Measurements from ENCODE around the gene RNF103. TPM values are rescaled to one million over a fixed set of nuclear protein-coding genes. Genes with fewer than 3 reads are reported as not detected.
A peak's percentile ranks its signal among the peaks of the same experiment; 100 is the strongest.

Gene RNF103
- total and polyA plus RNA-seq, 7 donors: 6.9 to 45.9 (median 22.5) TPM

DNA sequence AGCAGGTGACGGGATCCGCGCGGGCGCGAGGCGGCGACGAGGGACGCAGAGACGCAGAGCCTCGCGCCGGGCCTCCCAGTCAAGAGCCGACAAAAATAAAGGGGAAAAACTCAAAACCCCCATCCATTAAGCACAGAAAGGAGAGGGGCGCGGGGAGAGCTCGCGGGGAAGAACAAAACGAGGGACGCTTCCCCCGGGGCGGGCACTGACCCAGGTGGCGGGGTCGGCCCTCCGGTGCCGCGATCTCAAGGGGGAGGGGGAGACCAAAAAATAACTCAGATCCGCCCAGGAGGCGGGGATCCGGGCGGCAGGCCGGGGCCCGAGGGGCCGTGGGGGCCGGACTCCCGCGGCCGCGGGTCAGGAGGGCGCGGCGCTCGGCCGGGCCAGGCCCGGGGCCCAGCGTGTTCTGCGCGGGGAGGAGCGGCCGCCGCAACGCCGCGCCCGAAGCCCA, 597 bp downstream of the RNF103 start:
- intact Hi-C loops (cut with DNase I): loop anchor here in 1 of 2 donors (2.0 kb wide), 1 partner anchor 60 kb away; the partner anchor contains the start of gene CHMP3
- DNase-seq (peak; percentile 62 to 82), ATAC-seq (peak; percentile 50 to 63 (median 59))
- peak overlapping the region; percentile 88 for H3K4me3 ChIP-seq
- 0 to 1% (median 1%) methylated on average over 28 to 54 of the region's 56 CpGs for WGBS, 3 donors
- peak overlapping the region; percentile 99 for H3K27ac ChIP-seq
- no peaks in the 10 kb centered on the region for H3K27me3 ChIP-seq (ENCODE audit: insufficient read depth in 3 of 3, low read length in 2 of 3)
- peaks cover 0 to 22% of the 10 kb centered on the region in 2 donors for H3K36me3 ChIP-seq (ENCODE audit: insufficient read depth in 1 of 2, low read depth in 1 of 2)
- TF ChIP-seq, protein P1, sequence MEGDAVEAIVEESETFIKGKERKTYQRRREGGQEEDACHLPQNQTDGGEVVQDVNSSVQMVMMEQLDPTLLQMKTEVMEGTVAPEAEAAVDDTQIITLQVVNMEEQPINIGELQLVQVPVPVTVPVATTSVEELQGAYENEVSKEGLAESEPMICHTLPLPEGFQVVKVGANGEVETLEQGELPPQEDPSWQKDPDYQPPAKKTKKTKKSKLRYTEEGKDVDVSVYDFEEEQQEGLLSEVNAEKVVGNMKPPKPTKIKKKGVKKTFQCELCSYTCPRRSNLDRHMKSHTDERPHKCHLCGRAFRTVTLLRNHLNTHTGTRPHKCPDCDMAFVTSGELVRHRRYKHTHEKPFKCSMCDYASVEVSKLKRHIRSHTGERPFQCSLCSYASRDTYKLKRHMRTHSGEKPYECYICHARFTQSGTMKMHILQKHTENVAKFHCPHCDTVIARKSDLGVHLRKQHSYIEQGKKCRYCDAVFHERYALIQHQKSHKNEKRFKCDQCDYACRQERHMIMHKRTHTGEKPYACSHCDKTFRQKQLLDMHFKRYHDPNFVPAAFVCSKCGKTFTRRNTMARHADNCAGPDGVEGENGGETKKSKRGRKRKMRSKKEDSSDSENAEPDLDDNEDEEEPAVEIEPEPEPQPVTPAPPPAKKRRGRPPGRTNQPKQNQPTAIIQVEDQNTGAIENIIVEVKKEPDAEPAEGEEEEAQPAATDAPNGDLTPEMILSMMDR (IDR thresholded peaks at IDR 0.05): no peak
- peaks cover 25% of the 10 kb centered on the region for H3K4me1 ChIP-seq
- H3K9me3 ChIP-seq: no peaks in the 10 kb centered on the region

DNA sequence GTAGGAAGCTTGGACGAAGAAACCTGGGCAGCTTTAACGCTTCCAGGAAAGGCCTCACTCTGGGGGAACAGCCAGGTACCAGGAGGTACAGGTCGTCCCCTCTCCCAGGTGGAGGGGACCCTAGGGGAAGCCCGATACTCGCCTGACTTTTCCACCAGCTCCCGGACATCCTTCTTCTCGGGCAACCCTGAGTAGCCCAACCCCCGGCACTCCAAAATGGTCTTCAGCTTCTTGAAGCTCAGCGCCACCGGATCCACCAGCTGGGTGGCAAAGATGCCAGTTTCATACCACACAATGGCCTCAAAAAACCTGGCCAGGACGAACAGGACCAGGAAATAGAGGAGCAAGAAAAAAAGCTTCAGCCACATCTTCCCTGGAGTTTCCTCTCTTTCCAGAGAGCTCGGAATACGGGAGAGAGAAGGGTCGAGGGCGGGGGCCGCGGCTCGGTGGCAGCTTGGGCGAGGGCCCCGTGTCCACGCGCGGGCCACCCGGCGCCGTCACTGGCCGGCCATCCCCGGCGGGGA, 1.1 kb downstream of the RNF103 start:
- ATAC-seq: peak; percentile 50 to 75 (median 65)
- intact Hi-C loops (cut with DNase I): loop anchor here in 1 of 2 donors (2.0 kb wide), 1 partner anchor 60 kb away; the partner anchor contains the start of gene CHMP3
- no peaks in the 10 kb centered on the region for H3K9me3 ChIP-seq
- 0 to 1% (median 0%) methylated on average over 28 to 29 of the region's 29 CpGs for WGBS, 3 donors
- peak in 1 of 2 donors; percentile 59 for DNase-seq
- peaks cover 29% of the 10 kb centered on the region for H3K4me1 ChIP-seq
- H3K36me3 ChIP-seq (ENCODE audit: insufficient read depth in 1 of 2, low read depth in 1 of 2): peaks cover 0 to 27% of the 10 kb centered on the region in 2 donors
- TF ChIP-seq, protein P1 (IDR thresholded peaks at IDR 0.05): no peak
- peak overlapping the region; percentile 88 for H3K4me3 ChIP-seq
- peak overlapping the region; percentile 99 for H3K27ac ChIP-seq
- no peaks in the 10 kb centered on the region for H3K27me3 ChIP-seq (ENCODE audit: insufficient read depth in 3 of 3, low read length in 2 of 3)

DNA sequence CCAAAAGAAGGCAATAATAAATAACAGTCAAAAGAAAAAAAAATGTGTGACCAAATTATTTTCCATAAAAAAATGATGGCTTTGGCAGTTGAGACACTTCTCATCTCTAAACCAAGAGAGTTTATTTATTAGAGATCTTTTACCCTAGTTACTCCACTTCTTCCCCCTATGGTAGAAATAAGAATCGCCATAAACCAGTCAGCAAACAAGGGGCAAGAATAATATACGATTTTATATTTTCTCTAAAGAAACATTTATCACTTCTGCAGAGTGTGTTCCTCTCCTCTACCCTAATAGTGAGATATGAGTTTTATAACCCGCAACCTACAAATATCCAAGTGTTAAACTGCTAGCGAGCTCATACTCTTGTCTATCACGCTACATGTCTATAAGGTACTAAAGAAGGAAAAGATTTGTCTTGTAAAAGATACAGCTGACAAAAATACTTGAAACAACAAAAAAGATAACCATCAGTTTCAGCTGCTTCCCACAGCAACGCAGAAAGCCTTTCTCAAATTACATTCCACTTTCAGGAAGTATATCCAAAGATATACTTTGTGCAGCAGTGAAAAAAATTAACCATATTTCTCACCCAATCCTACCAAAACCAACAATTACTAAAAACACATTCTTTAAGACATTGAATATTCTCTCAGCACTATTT, 2.3 kb downstream of the RNF103 start:
- Histone ChIP-seq H3K27me3 (ENCODE audit: insufficient read depth in 3 of 3, low read length in 2 of 3) (no peaks in the 10 kb centered on the region), H3K4me1 (peaks cover 32% of the 10 kb centered on the region), H3K9me3 (no peaks in the 10 kb centered on the region), H3K27ac (peak overlapping the region; percentile 99), H3K4me3 (peak overlapping the region; percentile 88), H3K36me3 (ENCODE audit: insufficient read depth in 1 of 2, low read depth in 1 of 2) (peaks cover 0 to 39% of the 10 kb centered on the region in 2 donors)
- ATAC-seq (no peak), DNase-seq (no peak)
- TF ChIP-seq, protein P1 (IDR thresholded peaks at IDR 0.05): no peak
- 8 to 9% (median 8%) methylated on average over 6 of the region's 6 CpGs for WGBS, 3 donors
- intact Hi-C loops (cut with DNase I): no loop called here

DNA sequence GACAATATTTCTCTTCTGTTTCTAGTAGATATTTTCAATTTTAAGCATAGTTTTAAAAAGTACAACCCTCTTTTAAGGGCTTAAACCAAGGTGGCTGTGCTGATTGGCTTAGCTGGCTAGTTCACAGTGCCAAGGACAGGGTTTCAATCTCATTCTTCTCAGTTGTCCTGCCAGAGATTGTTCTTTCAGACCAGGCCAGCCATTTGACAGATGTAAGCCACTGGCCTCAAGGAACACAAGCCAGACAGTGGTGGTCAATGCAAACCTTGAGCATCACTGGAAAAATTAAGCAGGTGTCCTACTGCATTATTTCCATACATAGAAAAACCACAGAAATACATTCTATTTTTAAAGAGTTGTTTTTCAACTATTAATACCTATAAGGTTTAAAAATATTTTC, 5.9 kb downstream of the RNF103 start:
- H3K36me3 ChIP-seq (ENCODE audit: insufficient read depth in 1 of 2, low read depth in 1 of 2): peaks cover 0 to 75% of the 10 kb centered on the region in 2 donors
- intact Hi-C loops (cut with DNase I): loop anchor here in 1 of 2 donors (10.0 kb wide), 1 partner anchor 393 kb away; no protein-coding TSS in a partner anchor
- TF ChIP-seq, protein P1 (IDR thresholded peaks at IDR 0.05): no peak
- H3K27ac ChIP-seq: no peak overlapping the region
- no peaks in the 10 kb centered on the region for H3K27me3 ChIP-seq (ENCODE audit: insufficient read depth in 3 of 3, low read length in 2 of 3)
- ATAC-seq (peak in 2 of 4 donors; percentile 34 to 59), DNase-seq (no peak)
- no peak overlapping the region for H3K4me3 ChIP-seq
- peaks cover 37% of the 10 kb centered on the region for H3K4me1 ChIP-seq
- H3K9me3 ChIP-seq: no peaks in the 10 kb centered on the region
